ENCODE results near the gene UBTD2.

DNA sequence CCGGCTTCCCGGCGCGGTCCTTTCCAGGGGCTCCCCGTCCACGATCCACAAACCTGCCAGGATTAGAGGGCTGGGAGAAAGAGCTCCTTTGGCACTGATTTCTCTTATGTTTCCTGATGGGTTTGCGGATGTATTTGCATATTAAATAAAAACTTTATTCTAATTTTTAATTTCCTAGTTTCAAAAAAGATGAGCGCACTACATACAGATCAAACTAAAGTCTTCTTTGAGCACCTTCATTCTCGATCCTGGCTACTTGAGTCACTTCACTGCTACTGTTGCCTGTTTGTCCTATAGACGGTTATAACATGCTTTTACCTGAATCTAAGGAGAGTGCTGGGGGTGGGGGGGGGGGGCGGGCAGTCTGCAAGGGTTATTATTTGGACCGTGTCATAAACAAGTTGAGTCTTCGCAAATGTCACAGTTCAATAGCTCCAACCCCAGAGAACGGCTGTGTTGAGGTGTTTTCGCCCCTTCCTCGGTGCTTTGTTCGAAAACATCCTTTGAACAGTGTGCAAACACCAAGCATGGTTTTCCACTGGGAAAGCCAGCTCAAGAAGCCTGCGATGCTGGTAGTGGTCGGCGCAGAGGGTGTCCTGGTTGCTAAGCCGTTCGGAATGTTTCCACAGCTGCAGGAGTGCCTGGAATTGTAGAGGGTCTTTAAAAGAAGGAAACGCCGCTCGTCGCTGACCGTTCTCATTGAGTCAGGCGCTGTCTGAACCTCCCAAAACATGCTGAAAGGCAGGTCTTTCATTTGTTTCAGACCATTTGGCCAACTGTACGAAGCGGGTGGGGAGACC is 94.5 kb downstream of the UBTD2 start:
- no peak for TF ChIP-seq CTCF (conservative IDR thresholded peaks at IDR 0.05; ENCODE audit: low read depth, low read length)
- no peak for TF ChIP-seq SMC3 (IDR thresholded peaks at IDR 0.05; ENCODE audit: low read depth, low read length)
- TF ChIP-seq, protein P1, sequence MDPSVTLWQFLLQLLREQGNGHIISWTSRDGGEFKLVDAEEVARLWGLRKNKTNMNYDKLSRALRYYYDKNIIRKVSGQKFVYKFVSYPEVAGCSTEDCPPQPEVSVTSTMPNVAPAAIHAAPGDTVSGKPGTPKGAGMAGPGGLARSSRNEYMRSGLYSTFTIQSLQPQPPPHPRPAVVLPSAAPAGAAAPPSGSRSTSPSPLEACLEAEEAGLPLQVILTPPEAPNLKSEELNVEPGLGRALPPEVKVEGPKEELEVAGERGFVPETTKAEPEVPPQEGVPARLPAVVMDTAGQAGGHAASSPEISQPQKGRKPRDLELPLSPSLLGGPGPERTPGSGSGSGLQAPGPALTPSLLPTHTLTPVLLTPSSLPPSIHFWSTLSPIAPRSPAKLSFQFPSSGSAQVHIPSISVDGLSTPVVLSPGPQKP (IDR thresholded peaks at IDR 0.05; ENCODE audit: borderline replicate concordance, low read depth, low read length), result no peak
- no peak for TF ChIP-seq MAFK (IDR thresholded peaks at IDR 0.05; ENCODE audit: low read depth, low read length)
- TF ChIP-seq RCOR1 (IDR thresholded peaks at IDR 0.05; ENCODE audit: insufficient replicate concordance, low read length), result no peak
- TF ChIP-seq POLR2A (IDR thresholded peaks at IDR 0.05; ENCODE audit: low read depth, low read length), result no peak
